HepG2 (cell line): ENCODE data around the gene HELB. TPM values are rescaled to one million over a fixed set of nuclear protein-coding genes. Genes with fewer than 3 reads are reported as not detected.
"Not testable (repeated sequence)": the region's sequence is repeated elsewhere in the genome, so short reads cannot be mapped to it uniquely, and the experiment has no call there.

Source experiments
- ATAC-seq: fragments of 200-7000 bp; cut with Tn5 transposase; 3 replicates; pipeline ENCODE4 v1.9.1; 2020; ENCODE audit warnings: mild to moderate bottlenecking, moderate library complexity
- BruUV-seq: library from RNA; stranded (reverse); fragments of 400-500 nt; replicated peaks from 2 replicates; lab custom pipeline; 2021; lab: Mats Ljungman, UMichigan
- CTCF ChIA-PET: fragments of 300-600 bp; formaldehyde crosslinking; extraction: SDS; loops from one replicate; lab custom pipeline; 2021; ENCODE audit warnings: low total read pairs, inconsistent platforms, low intra/inter-chr PET ratio; lab: Yijun Ruan, JAX
- POLR2A ChIA-PET: fragments of 350-600 bp; sonication (Branson Sonifier 250); formaldehyde crosslinking; loops from one replicate; lab custom pipeline; 2020; ENCODE audit warnings: antibody characterized with exemption, inconsistent platforms; lab: Yijun Ruan, JAX
- DNase-seq: peaks from one replicate; pipeline ENCODE4 v3.0.0-alpha.2; 2015; ENCODE audit warnings: low spot score
- FAIRE-seq: peaks from 3 replicates; lab custom pipeline; 2011; peaks lifted over from hg19 to GRCh38; lab: Jason Lieb, UNC
- H2AFZ ChIP-seq: one replicate; pipeline ENCODE4 v1.6.1; 2011; ENCODE audit warnings: low read length, inconsistent platforms
- H3K27ac ChIP-seq: fragments of 300-600 bp; 3 replicates; pipeline ENCODE4 v1.8.0; 2011; ENCODE audit warnings: mixed run types, mild to moderate bottlenecking, mixed read lengths, low read length, inconsistent platforms; ENCODE audit not compliant: insufficient read depth; ENCODE audit errors: extremely low read length
- H3K27me3 ChIP-seq, 2 experiments: fragments of 200-600 bp in 1 of 2; 2 replicates in 1 of 2; 3 replicates in 1 of 2; pipeline versions ENCODE4 v1.6.0 to v1.8.0; 2011; ENCODE audit warnings: low read length in 2 of 2, mild to moderate bottlenecking in 2 of 2, moderate library complexity in 2 of 2, inconsistent platforms in 1 of 2; ENCODE audit not compliant: insufficient read depth in 2 of 2, control insufficient read depth in 1 of 2
- H3K36me3 ChIP-seq, 2 experiments: fragments of 200-600 bp in 1 of 2; replicated peaks in 1 of 2; 2 replicates in 1 of 2; 3 replicates in 1 of 2; pipeline versions ENCODE4 v1.5.1 to v1.8.0; 2011; ENCODE audit warnings: low read length in 2 of 2, inconsistent platforms in 1 of 2; ENCODE audit not compliant: insufficient read depth in 2 of 2, control insufficient read depth in 1 of 2
- H3K4me1 ChIP-seq: 2 replicates; pipeline ENCODE4 v1.5.1; 2012; ENCODE audit warnings: low read length, inconsistent platforms; ENCODE audit not compliant: insufficient read depth
- H3K4me2 ChIP-seq: 2 replicates; pipeline ENCODE4 v1.6.0; 2011; ENCODE audit warnings: low read depth, low read length, inconsistent platforms
- H3K4me3 ChIP-seq, 3 experiments: fragments of 200-600 bp in 1 of 3; sonication (generic), shearing (Covaris generic) in 1 of 3; replicated peaks in 1 of 3; 2 replicates each; pipeline ENCODE4 v1.5.1; 2011 to 2016; ENCODE audit warnings: low read length in 3 of 3, inconsistent platforms in 2 of 3, low read depth in 2 of 3, mild to moderate bottlenecking in 2 of 3, control low read depth in 1 of 3, mixed read lengths in 1 of 3; ENCODE audit not compliant: insufficient read depth in 1 of 3
- H3K79me2 ChIP-seq: one replicate; pipeline ENCODE4 v1.6.1; 2011; ENCODE audit warnings: low read length, inconsistent platforms; ENCODE audit not compliant: insufficient read depth
- H3K9ac ChIP-seq: 2 replicates; pipeline ENCODE4 v1.6.0; 2011; ENCODE audit warnings: mild to moderate bottlenecking, low read depth, low read length, inconsistent platforms; ENCODE audit not compliant: insufficient read depth
- H3K9me3 ChIP-seq: 2 replicates; pipeline ENCODE4 v1.5.1; 2012; ENCODE audit warnings: mild to moderate bottlenecking, low read length
- H4K20me1 ChIP-seq: 2 replicates; pipeline ENCODE4 v1.6.0; 2011; ENCODE audit warnings: inconsistent platforms, mild to moderate bottlenecking, low read length, moderate library complexity; ENCODE audit not compliant: insufficient read depth
- HNRNPLL ChIP-seq: fragments of 200-400 bp; formaldehyde crosslinking; IDR thresholded peaks from 2 replicates; pipeline ENCODE4 v1.6.1; 2017; ENCODE audit warnings: mild to moderate bottlenecking, low read depth, low read length; ENCODE audit not compliant: poor library complexity, severe bottlenecking
- UBTF ChIP-seq: sonication (generic); formaldehyde crosslinking; IDR thresholded peaks from 2 replicates; pipeline ENCODE4 v1.4.0; 2020; ENCODE audit warnings: mild to moderate bottlenecking, missing genetic modification reagents
- WIZ ChIP-seq: sonication (generic); formaldehyde crosslinking; IDR thresholded peaks from 2 replicates; pipeline ENCODE4 v1.5.1; 2020; ENCODE audit warnings: mild to moderate bottlenecking, missing genetic modification reagents
- ZNF605 ChIP-seq: sonication (generic); formaldehyde crosslinking; IDR thresholded peaks from 2 replicates; pipeline ENCODE4 v1.8.0; 2022; ENCODE audit warnings: mild to moderate bottlenecking, missing genetic modification reagents
- ZNF770 ChIP-seq: sonication (generic); formaldehyde crosslinking; IDR thresholded peaks from 2 replicates; pipeline ENCODE4 v1.5.0; 2020; ENCODE audit warnings: mild to moderate bottlenecking, missing genetic modification reagents
- WGBS: methylation state at CpG from one replicate; pipeline ENCODE4 v1.1.6; 2017; ENCODE audit warnings: low lambda C conversion rate; 5-methylcytosine and 5-hydroxymethylcytosine counted together
- in situ Hi-C: cut with HindIII; loops from 2 replicates; pipeline ENCODE4 v1.10.0; 2017; ENCODE audit warnings: low pct_unique_long_range_greater_than_20kb; ENCODE audit not compliant: extremely low pct_ligation_motif_present
- intact Hi-C: fragments of 100-400 bp; cut with micrococcal nuclease; formaldehyde crosslinking; loops from one replicate; pipeline ENCODE4 v1.10.0; 2022; ENCODE audit not compliant: unreplicated experiment
- polyA plus RNA-seq, 8 experiments: library from polyadenylated mRNA; depleted of rRNA in 3 of 8; stranded (reverse) in 7 of 8; unstranded in 1 of 8; fragments of >200 nt; fragmentation: Illumina TruSeq in 4 of 8; extraction: Trizol in 4 of 8; gene quantifications; 2 replicates each; pipeline versions ENCODE4 v1.2.1 to v1.2.3, GENCODE V29; 2011 to 2016; ENCODE audit warnings: low read depth in 4 of 8, missing spikeins in 1 of 8, mixed read lengths in 1 of 8; ENCODE audit not compliant: insufficient read depth in 1 of 8
- total RNA-seq, 5 experiments: library from RNA; depleted of rRNA; stranded (reverse); fragments of >200 nt; fragmentation: Illumina TruSeq; extraction: Trizol; gene quantifications; 2 replicates each; pipeline ENCODE4 v1.2.3, GENCODE V29; 2016; ENCODE audit warnings: low read depth in 1 of 5

The HELB gene
- total and polyA plus RNA-seq, 2 of the 13 experiments (the other 11 are each of a cell fraction or from before 2014, with no cell fraction given), result 1.7 to 3.7 TPM

DNA sequence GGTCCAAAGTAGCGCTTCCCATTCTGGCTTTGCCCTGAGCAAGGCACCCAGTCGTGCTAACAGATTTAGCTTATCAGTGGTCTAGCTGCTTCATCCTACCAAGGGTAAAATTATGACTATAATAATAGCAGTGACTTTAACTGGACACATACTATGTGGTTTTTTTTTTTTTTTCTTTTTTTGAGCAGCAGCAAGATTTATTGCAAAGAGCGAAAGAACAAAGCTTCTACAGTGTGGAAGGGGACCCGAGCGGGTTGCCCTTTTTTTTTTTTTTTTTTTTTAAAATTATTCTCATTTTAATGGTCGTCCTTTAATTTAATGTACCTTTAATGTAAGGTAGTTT, 505 bp downstream of the HELB start:
- Histone ChIP-seq H3K27me3 (0 out of 5 replicates have a peak, but pooled peaks cover 0 to 5% of the 10 kb centered on the region in 2 experiments), H3K27ac (peak overlapping the region; percentile 65), H3K9ac (peak overlapping the region; percentile 78), H3K4me3 (peak overlapping the region; percentile 75 to 89 (median 77)), H3K79me2 (no peaks in the 10 kb centered on the region), H3K4me2 (peak overlapping the region; percentile 89), H3K4me1 (peaks cover 25% of the 10 kb centered on the region), H4K20me1 (no peaks in the 10 kb centered on the region), H3K9me3 (no peaks in the 10 kb centered on the region), H3K36me3 (no peaks in the 10 kb centered on the region), H2AFZ (peak overlapping the region; percentile 91)
- CTCF ChIA-PET, result no interaction called here
- intact Hi-C loops (no loop called here), in situ Hi-C loops (no loop called here)
- DNase-seq (no peak), ATAC-seq (no peak), FAIRE-seq (no peak)
- WGBS, result 51% methylated on average over 5 of the region's 6 CpGs
- BruUV-seq, result TSS peak; percentile 80
- TF ChIP-seq ZNF605 (CRISPR knock-in tag) (0 out of 2 replicates have a peak, but pooled peaks have one; percentile 11), ZNF770 (CRISPR knock-in tag) (0 out of 2 replicates have a peak, but pooled peaks have one; percentile 2), UBTF (CRISPR knock-in tag) (0 out of 2 replicates have a peak, but pooled peaks have one; percentile 3), WIZ (CRISPR knock-in tag) (0 out of 2 replicates have a peak, but pooled peaks have one; percentile 4), HNRNPLL (no peak)
- POLR2A ChIA-PET, result interaction anchor here (0.6 to 1.6 kb wide), 8 partner anchors 8 to 133 kb away, joined by 3 to 17 read pairs (median 3); partner anchors contain the start of gene TMBIM4

GRCh38 chr12:66303316-66303804, 1.1 kb downstream of the HELB start:
- peak overlapping the region in 1 of 3 experiments; percentile 89; a peak in 2 of 6 replicates for H3K4me3 ChIP-seq
- FAIRE-seq, BruUV-seq, H3K79me2 ChIP-seq, H3K9ac ChIP-seq, in situ Hi-C loops, CTCF ChIA-PET, H3K27ac ChIP-seq, H3K36me3 ChIP-seq, H2AFZ ChIP-seq, H3K9me3 ChIP-seq, DNase-seq, ATAC-seq, H3K27me3 ChIP-seq, intact Hi-C loops, H4K20me1 ChIP-seq: not testable (repeated sequence)
- peak overlapping the region; percentile 89 for H3K4me2 ChIP-seq
- 93% methylated on average over 14 of the region's 14 CpGs for WGBS
- POLR2A ChIA-PET, result interaction anchor here (1.1 kb wide), 1 partner anchor 9 kb away, joined by 3 read pairs; no protein-coding TSS in a partner anchor
- H3K4me1 ChIP-seq, result peaks cover 25% of the 10 kb centered on the region
